Measurements from ENCODE around the gene HMCN1. TPM values are rescaled to one million over a fixed set of nuclear protein-coding genes. Genes with fewer than 3 reads are reported as not detected.

Gene HMCN1
- not detected for total RNA-seq

DNA sequence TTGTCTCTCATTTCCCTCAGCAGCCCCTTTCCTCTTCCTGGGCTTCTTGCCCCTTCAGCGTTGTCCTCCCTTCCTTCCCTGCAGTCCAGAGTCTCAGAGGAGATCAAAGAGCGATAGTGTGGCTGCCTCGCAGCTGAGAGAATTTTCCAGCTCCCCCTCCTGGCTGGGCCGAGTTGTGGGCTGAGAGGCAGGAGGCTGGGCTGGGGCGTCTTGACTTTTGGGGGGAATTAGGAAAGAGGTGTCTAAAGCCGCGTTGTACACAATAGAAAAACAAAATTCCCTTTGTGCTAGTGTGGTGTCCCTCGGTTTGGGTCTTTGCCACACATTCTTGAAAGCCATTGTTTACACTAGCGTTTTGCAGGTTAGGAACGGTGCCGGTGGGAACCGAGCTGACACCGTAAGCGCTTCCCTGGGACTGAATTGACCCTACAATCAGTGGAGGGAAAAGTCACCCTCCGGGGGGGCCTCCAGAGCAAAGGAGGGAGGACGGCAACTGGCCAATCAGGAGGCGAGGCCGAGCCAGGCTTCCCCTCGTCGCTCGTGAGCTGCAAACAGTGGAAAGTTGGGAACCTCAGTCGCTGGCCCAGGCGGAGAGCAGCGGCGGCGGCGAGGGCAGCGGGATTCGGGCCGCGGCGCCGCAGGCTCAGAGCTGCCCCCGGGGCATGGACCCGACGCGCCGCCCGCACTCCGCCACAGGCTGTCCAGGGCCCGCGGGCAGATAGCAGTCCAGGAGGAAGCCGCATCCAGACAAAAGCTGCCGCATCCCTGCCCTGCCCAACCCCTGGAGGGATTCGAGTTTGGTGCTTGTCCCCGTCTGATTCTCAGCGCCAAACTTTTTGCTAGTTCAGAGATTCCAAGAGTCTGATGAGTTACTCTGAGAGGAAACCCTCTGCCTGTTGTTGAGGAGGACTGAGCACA, at the start of gene HMCN1:
Gene HMCN1, plus strand, starts transcription at position 574 of the 918 bp plus-strand sequence. CDS start 389 bp downstream, outside the sequence.
- Mint-ChIP-seq H3K27ac (no peak within 1 kb of the TSS), H3K36me3 (peaks cover 5% of the 10 kb centered on the region), H3K27me3 (peaks cover 54% of the 10 kb centered on the region), H3K4me3 (peak within 1 kb of the TSS; percentile 52), H3K4me1 (ENCODE audit: low read depth) (peaks cover 17% of the 10 kb centered on the region), H3K9me3 (peaks cover 19% of the 10 kb centered on the region)
- ChIA-PET CTCF (interaction anchor here (0.6 kb wide), 2 partner anchors 9 to 20 kb away, joined by 3 read pairs; no protein-coding TSS in a partner anchor), POLR2A (no interaction called here)
- intact Hi-C loops (cut with micrococcal nuclease): no loop called here
- DNase-seq: peak; percentile 24

DNA sequence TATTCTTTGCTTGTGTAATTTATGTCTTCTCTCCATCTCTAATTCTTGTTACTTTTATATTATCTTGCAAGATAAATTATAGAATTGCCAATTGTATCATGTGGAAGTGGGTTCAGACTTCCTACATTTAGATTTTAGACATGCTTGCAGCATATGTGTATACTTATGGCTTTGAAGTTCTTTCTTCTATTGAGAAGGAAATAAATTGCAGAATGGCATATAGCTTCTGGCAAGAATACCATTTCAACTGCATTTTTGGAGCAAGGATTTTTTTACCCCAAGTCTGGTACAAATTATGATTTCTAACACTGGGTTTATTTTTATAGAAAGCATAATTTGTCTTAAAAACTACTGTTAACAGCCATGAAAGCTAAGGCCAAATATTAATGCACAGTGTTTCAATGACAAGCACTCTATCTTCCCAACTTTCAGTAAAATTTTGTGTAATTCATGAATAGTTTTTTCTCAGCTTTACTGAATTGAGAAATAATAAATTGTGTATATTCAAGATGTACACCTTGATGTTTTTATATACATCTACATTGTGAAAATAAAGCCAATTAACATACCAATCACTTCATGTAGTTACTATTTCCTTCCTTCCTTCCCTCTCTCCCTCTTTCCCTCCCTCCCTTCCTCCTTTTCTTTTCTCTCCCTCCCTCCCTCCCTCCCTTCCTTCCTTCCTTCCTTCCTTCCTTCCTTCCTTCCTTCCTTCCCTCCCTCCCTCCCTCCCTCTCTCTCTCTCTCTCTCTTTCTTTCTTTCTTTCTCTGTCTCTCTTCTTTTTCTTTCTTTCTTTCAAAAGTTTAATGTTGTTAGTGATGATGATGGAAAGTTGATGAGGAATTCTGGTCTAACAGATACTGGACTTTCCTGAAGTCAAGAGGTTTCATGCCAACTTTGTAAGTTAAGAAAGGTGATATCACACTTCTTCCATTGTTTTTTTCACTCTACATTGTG, 47.1 kb upstream of the HMCN1 start:
- POLR2A ChIA-PET: no interaction called here
- H3K27ac Mint-ChIP-seq: no peak overlapping the region
- H3K9me3 Mint-ChIP-seq: no peaks in the 10 kb centered on the region
- H3K4me1 Mint-ChIP-seq (ENCODE audit: low read depth): no peaks in the 10 kb centered on the region
- H3K36me3 Mint-ChIP-seq: no peaks in the 10 kb centered on the region
- CTCF ChIA-PET: no interaction called here
- H3K4me3 Mint-ChIP-seq: no peak overlapping the region
- intact Hi-C loops (cut with micrococcal nuclease): loop anchor here (10.0 kb wide), 1 partner anchor 642 kb away; the partner anchor contains the start of gene RNF2
- peaks cover 18% of the 10 kb centered on the region for H3K27me3 Mint-ChIP-seq
- DNase-seq: no peak

DNA sequence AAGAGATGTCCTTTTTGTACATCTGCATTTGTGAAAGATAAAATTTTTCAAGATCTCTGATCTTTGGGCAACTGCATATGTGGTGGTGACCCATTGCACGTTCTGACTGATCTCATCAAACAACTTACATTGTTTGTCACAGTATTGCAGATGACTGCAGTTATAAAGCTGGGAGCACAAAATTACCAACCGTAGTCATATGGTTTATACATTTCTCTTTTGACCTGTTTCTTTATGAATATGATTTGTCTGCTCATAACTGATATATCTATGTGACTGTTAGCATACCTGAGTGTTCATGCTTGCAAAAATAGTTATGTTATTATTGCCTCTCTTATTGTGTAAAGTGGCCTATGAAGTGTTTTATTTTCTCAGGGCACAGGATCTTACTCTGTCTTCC, 43.7 kb upstream of the HMCN1 start:
- ChIA-PET CTCF (no interaction called here), POLR2A (no interaction called here)
- Mint-ChIP-seq H3K36me3 (peaks cover 6% of the 10 kb centered on the region), H3K27me3 (peaks cover 16% of the 10 kb centered on the region), H3K27ac (no peak overlapping the region), H3K4me3 (no peak overlapping the region), H3K4me1 (ENCODE audit: low read depth) (peaks cover 17% of the 10 kb centered on the region), H3K9me3 (no peaks in the 10 kb centered on the region)
- intact Hi-C loops (cut with micrococcal nuclease): no loop called here
- no peak for DNase-seq

DNA sequence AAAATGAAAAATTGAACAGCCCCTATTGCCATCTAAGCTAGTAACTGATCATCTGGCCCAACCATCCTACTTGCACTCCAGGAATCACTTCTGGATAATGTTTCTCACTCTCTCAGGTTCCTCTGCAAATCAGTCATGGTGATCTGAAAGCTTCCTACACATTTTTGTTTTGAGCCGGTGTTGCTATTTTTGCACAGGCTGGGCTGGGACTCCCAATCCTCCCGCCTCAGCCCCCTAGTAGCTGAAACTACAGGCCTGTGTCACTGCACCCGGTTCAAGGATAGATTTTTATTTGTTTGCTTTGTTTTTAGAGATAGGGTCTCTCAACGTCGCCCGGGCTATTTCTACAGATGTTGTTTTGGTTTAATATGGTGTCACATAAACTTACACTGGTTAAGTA, 40.5 kb upstream of the HMCN1 start:
- ChIA-PET CTCF (interaction anchor here (0.9 to 1.6 kb wide), 5 partner anchors 13 to 889 kb away, joined by 3 to 5 read pairs (median 4); no protein-coding TSS in a partner anchor), POLR2A (no interaction called here)
- Mint-ChIP-seq H3K27me3 (peaks cover 14% of the 10 kb centered on the region), H3K4me3 (peak overlapping the region; percentile 67), H3K36me3 (peaks cover 6% of the 10 kb centered on the region), H3K27ac (peak overlapping the region; percentile 71), H3K9me3 (no peaks in the 10 kb centered on the region), H3K4me1 (ENCODE audit: low read depth) (peaks cover 17% of the 10 kb centered on the region)
- intact Hi-C loops (cut with micrococcal nuclease): no loop called here
- DNase-seq: peak; percentile 9

GRCh38 chr1:185694081-185694480, 40.1 kb upstream of the HMCN1 start:
- CTCF ChIA-PET: interaction anchor here (0.8 to 1.6 kb wide), 6 partner anchors 13 to 889 kb away, joined by 3 to 5 read pairs (median 4); no protein-coding TSS in a partner anchor
- POLR2A ChIA-PET: no interaction called here
- Mint-ChIP-seq H3K9me3 (no peaks in the 10 kb centered on the region), H3K36me3 (peaks cover 6% of the 10 kb centered on the region), H3K4me3 (peak overlapping the region; percentile 67), H3K4me1 (ENCODE audit: low read depth) (peaks cover 17% of the 10 kb centered on the region), H3K27me3 (peaks cover 14% of the 10 kb centered on the region), H3K27ac (peak overlapping the region; percentile 71)
- intact Hi-C loops (cut with micrococcal nuclease): no loop called here
- DNase-seq: peak; percentile 39

DNA sequence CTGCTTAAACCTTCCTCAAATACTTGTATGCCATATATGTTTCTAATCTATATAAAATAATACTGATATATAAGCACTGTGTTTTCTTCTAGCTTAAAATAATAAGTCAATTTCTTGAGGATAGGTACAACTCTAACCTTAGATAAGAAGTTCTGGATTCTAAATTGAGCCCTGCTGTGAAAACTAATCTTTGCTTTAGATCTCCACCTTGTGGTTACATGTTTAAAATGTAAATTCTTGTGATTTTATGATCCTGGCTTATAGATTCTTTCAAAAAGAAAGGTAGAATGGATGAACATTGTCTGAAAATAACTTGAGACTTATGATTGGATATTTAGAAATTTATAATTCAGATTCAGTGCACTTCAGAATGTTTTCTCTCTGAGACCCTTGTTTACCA, 38.9 kb upstream of the HMCN1 start:
- intact Hi-C loops (cut with micrococcal nuclease): no loop called here
- Mint-ChIP-seq H3K9me3 (no peaks in the 10 kb centered on the region), H3K4me3 (no peak overlapping the region), H3K36me3 (peaks cover 6% of the 10 kb centered on the region), H3K27me3 (peaks cover 15% of the 10 kb centered on the region), H3K27ac (no peak overlapping the region), H3K4me1 (ENCODE audit: low read depth) (peaks cover 17% of the 10 kb centered on the region)
- ChIA-PET POLR2A (no interaction called here), CTCF (interaction anchor here (1.6 kb wide), 1 partner anchor 99 kb away, joined by 5 read pairs; no protein-coding TSS in a partner anchor)
- DNase-seq: no peak

GRCh38 chr1:185696422-185697150, 37.6 kb upstream of the HMCN1 start:
- peaks cover 24% of the 10 kb centered on the region for H3K4me1 Mint-ChIP-seq (ENCODE audit: low read depth)
- POLR2A ChIA-PET: no interaction called here
- DNase-seq: no peak

GRCh38 chr1:185699874-185700273, 34.3 kb upstream of the HMCN1 start:
- Mint-ChIP-seq H3K27ac (no peak overlapping the region), H3K36me3 (no peaks in the 10 kb centered on the region), H3K9me3 (no peaks in the 10 kb centered on the region), H3K4me1 (ENCODE audit: low read depth) (peaks cover 11% of the 10 kb centered on the region), H3K4me3 (no peak overlapping the region), H3K27me3 (peaks cover 21% of the 10 kb centered on the region)
- CTCF ChIA-PET: no interaction called here
- POLR2A ChIA-PET: no interaction called here
- intact Hi-C loops (cut with micrococcal nuclease): no loop called here
- no peak for DNase-seq

More at GRCh38 chr1:185696422-185697150, 37.6 kb upstream of the HMCN1 start:
- no peak overlapping the region for H3K27ac Mint-ChIP-seq
- H3K9me3 Mint-ChIP-seq: no peaks in the 10 kb centered on the region
- intact Hi-C loops (cut with micrococcal nuclease): no loop called here
- CTCF ChIA-PET: interaction anchor here (1.4 kb wide), 1 partner anchor 27 kb away, joined by 7 read pairs; no protein-coding TSS in a partner anchor
- H3K36me3 Mint-ChIP-seq: peaks cover 6% of the 10 kb centered on the region
- peaks cover 18% of the 10 kb centered on the region for H3K27me3 Mint-ChIP-seq
- no peak overlapping the region for H3K4me3 Mint-ChIP-seq

DNA sequence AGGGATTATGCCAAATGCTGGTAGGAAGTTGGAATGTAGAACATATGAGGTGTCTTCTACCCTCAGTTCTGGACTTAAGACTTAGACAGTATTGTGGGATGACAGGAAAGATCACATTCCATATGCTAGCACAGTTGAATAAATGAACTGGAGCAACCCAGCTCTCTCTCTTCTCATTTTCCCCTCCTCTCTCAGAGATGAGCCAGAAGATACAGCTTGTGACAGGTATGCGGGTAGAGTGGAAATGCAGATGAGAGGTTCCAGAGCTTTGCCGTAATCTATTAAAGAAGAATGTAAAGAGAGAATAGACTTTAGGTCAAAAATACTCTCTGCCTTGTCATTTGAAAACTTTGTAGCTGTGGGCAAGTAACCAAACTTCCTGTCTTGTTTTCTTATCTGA, 32.5 kb upstream of the HMCN1 start:
- Mint-ChIP-seq H3K4me1 (ENCODE audit: low read depth) (peaks cover 11% of the 10 kb centered on the region), H3K4me3 (no peak overlapping the region), H3K27ac (no peak overlapping the region), H3K27me3 (peaks cover 25% of the 10 kb centered on the region), H3K9me3 (no peaks in the 10 kb centered on the region), H3K36me3 (no peaks in the 10 kb centered on the region)
- intact Hi-C loops (cut with micrococcal nuclease): no loop called here
- CTCF ChIA-PET: interaction anchor here (0.9 kb wide), 1 partner anchor 21 kb away, joined by 3 read pairs; no protein-coding TSS in a partner anchor
- POLR2A ChIA-PET: no interaction called here
- no peak for DNase-seq

GRCh38 chr1:185704181-185704580, 30.0 kb upstream of the HMCN1 start:
- peaks cover 32% of the 10 kb centered on the region for H3K27me3 Mint-ChIP-seq
- POLR2A ChIA-PET: no interaction called here
- H3K4me3 Mint-ChIP-seq: no peak overlapping the region
- H3K27ac Mint-ChIP-seq: no peak overlapping the region
- peaks cover 1% of the 10 kb centered on the region for H3K36me3 Mint-ChIP-seq
- H3K4me1 Mint-ChIP-seq (ENCODE audit: low read depth): peaks cover 11% of the 10 kb centered on the region
- no peak for DNase-seq
- CTCF ChIA-PET: no interaction called here
- no peaks in the 10 kb centered on the region for H3K9me3 Mint-ChIP-seq
- intact Hi-C loops (cut with micrococcal nuclease): no loop called here

DNA sequence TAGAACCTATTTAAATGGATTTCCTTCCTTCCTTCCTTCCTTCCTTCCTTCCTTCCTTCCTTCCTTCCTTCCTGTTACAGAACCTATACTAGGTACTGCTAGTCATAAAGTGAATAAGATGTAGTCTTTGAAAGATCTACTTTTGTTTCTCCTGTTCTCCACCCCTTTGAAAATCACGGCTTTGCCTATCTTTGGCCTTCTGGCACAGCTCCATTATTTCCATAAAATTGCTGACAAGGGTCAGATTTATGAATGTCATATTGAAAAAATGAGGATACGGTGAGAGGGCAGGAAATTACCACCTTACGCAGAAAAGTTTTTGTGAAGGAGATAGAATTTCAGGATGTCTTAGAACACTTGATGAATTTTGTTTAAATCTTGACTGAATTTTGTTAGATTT, 18.1 kb upstream of the HMCN1 start:
- ChIA-PET POLR2A (no interaction called here), CTCF (no interaction called here)
- intact Hi-C loops (cut with micrococcal nuclease): no loop called here
- Mint-ChIP-seq H3K4me3 (no peak overlapping the region), H3K36me3 (no peaks in the 10 kb centered on the region), H3K9me3 (no peaks in the 10 kb centered on the region), H3K27ac (no peak overlapping the region), H3K4me1 (ENCODE audit: low read depth) (no peaks in the 10 kb centered on the region), H3K27me3 (peaks cover 5% of the 10 kb centered on the region)
- no peak for DNase-seq

Measured in activated CD4-positive, alpha-beta memory T cell treated with anti-CD3 and anti-CD28 coated beads for 36 hours (primary cell).